ENCODE results near the gene MAN2B2.

Gene MAN2B2

GRCh38 chr4:6592804-6593563, 18.0 kb downstream of the MAN2B2 start:
- no peak for DNase-seq (ENCODE audit: low read depth in 2 of 3, low spot score in 2 of 3)

GRCh38 chr4:6594341-6594740, 19.4 kb downstream of the MAN2B2 start:
- no peak for DNase-seq (ENCODE audit: low read depth in 2 of 3, low spot score in 2 of 3)

DNA sequence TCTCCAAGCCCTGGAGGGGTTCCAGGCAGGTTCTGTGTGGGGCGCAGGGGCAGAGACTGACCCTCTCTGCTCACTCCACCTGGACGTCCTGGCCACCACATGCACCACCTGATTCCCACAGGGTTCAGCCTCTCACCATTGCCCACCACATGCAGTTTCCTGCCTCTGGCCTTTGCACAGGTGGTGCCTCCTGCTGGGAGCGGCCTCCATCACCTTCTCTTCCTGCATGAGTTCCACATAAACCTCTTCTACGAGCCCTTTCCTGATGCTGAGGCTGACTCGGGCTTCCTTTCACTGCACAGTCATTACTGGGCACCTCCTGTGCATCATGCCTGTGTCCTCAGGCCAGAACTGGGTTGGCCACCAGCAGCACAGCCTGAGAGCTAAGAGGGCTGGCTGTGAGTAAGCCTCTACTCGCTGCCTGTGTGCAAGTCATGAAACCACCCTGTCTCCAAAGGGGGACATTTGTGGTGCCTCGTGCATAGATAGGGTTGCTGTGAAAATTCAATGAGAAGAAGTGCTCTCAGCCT, 19.9 kb downstream of the MAN2B2 start:
- DNase-seq (ENCODE audit: low read depth in 2 of 3, low spot score in 2 of 3): no peak

DNA sequence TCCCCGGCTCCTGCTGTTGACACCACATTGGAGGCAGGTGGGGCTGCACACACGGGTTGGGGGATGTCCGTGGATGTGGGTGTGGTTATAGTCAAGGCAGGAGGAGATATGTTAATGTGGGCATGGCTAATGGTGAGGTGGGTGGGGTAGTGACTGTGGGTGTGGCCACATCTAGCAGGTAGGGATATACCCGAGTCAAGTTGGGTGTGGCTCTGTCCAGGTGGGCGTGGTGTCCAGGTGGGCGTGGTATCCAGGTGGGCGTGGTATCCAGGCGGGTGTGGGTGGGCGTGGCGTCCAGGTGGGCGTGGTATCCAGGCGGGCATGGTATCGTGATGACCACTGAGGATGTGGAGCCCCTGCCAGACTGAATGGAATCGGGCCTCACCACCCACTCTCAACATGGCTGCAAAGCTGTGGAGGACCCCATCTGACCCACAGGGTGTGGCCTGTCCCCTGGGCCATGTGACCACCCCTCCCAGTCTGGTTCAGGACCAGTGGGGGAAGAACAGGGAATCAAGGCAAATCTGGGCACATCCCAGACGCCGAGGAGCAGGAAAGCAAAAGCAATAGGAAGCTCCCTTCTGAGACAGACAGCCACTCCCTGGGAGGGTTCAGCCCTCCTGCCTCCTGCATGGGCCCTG, 21.0 kb downstream of the MAN2B2 start:
- no peak for DNase-seq (ENCODE audit: low read depth in 2 of 3, low spot score in 2 of 3)

GRCh38 chr4:6596948-6597347, 22.0 kb downstream of the MAN2B2 start:
- DNase-seq (ENCODE audit: low read depth in 2 of 3, low spot score in 2 of 3): no peak

DNA sequence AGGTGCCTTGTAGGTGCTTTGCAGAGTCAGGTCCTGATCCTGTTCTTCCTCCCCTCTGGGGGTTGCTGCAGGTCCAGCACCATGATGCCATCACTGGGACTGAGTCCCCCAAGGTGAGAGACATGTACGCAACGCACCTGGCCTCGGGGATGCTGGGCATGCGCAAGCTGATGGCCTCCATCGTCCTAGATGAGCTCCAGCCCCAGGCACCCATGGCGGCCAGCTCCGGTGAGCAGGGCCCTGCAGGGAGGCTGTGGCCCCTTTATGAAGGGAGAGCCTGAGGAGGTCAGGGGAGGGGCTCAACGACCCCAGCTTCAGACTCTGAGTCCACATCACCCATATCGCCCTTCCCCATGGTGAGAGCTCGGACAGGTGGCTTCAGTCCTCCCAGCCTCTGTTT, 23.1 kb downstream of the MAN2B2 start:
- DNase-seq (ENCODE audit: low read depth in 2 of 3, low spot score in 2 of 3): no peak

- no peak for DNase-seq (ENCODE audit: low read depth in 2 of 3, low spot score in 2 of 3)
Measured at GRCh38 chr4:6598641-6599040, 23.7 kb downstream of the MAN2B2 start.

DNA sequence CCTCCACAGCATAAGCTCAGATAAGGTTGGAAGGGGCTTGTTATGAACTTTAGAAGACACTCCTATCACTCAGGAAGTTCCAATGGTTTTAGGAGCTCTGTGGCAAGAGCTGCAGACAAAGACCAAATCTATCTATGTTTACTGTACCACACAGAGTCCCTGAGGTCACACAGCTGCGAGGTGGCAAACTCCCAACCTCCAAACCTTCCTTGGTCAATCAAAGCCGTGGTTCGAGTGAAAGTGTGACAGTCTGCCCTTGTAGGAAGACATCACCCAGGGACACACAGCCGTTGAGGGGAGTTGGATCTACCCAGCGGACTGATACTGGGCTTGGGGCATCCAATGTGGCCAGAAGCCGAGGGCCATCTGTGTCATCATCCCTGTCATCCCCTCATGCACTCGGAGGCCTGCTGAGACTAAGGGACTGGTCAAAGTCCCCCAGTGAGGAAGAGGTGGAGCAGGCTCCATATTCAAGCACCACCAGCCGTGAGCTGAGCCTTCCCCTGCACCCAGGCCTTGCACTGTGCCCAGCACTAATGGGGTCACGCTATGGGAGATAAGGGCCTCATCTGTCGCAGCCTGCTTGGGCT, 26.8 kb downstream of the MAN2B2 start:
- DNase-seq (ENCODE audit: low read depth in 2 of 3, low spot score in 2 of 3): no peak

GRCh38 chr4:6602289-6602688, 27.3 kb downstream of the MAN2B2 start:
- DNase-seq (ENCODE audit: low read depth in 2 of 3, low spot score in 2 of 3): no peak

- DNase-seq (ENCODE audit: low read depth in 2 of 3, low spot score in 2 of 3): no peak
Measured at GRCh38 chr4:6603128-6603527, 28.1 kb downstream of the MAN2B2 start.

DNA sequence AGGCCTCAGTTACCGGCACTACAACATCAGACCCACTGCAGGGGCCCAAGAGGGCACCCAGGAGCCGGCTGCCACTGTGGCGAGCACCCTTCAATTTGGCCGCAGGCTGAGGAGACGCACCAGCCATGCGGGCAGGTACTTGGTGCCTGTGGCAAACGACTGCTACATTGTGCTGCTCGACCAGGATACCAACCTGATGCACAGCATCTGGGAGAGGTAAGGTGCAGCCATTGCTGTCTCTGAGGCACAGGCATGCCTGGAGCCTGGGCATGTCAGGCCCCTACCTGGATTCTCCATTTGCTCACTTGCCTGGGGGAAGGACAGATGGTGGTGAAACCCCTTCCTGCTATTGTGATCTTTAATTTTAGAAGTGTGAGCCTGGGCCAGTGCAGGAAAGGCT, 30.1 kb downstream of the MAN2B2 start:
- no peak for DNase-seq (ENCODE audit: low read depth in 2 of 3, low spot score in 2 of 3)

- no peak for DNase-seq (ENCODE audit: low read depth in 2 of 3, low spot score in 2 of 3)
Measured at GRCh38 chr4:6605605-6606004, 30.6 kb downstream of the MAN2B2 start.

- DNase-seq (ENCODE audit: low read depth in 2 of 3, low spot score in 2 of 3): no peak
Measured at GRCh38 chr4:6606465-6607235, 31.7 kb downstream of the MAN2B2 start.

- DNase-seq (ENCODE audit: low read depth in 2 of 3, low spot score in 2 of 3): no peak
Measured at GRCh38 chr4:6607368-6608055, 32.5 kb downstream of the MAN2B2 start.

- DNase-seq (ENCODE audit: low read depth in 2 of 3, low spot score in 2 of 3): no peak
Measured at GRCh38 chr4:6608758-6609414, 33.9 kb downstream of the MAN2B2 start.

DNA sequence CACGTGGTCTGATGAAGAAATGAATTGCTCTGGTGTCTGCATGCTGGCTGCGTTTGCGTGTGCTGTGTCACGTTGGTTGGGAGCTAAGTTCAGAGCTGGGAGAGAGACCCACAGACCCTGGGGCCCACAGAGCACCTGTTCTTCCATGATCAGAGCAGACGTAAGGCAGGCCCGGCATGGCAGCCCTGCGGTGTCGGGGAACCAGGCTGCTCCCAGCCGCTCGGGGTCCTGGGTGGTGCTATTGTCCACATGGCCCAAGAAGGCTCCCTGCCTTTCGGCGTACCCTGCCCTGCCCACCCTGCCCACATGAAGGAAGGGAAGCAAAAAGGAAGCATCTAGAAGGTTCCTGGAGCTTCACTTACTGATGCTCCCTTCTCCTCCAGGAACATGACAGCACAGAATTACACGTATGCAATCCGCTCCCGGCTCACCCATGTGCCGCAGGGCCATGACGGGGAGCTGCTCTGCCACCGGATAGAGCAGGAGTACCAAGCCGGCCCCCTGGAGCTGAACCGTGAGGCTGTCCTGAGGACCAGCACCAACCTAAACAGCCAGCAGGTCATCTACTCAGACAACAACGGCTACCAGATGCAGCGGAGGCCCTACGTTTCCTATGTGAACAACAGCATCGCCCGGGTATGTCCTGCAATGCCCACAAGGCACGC, 34.6 kb downstream of the MAN2B2 start:
- DNase-seq (ENCODE audit: low read depth in 2 of 3, low spot score in 2 of 3): no peak

DNA sequence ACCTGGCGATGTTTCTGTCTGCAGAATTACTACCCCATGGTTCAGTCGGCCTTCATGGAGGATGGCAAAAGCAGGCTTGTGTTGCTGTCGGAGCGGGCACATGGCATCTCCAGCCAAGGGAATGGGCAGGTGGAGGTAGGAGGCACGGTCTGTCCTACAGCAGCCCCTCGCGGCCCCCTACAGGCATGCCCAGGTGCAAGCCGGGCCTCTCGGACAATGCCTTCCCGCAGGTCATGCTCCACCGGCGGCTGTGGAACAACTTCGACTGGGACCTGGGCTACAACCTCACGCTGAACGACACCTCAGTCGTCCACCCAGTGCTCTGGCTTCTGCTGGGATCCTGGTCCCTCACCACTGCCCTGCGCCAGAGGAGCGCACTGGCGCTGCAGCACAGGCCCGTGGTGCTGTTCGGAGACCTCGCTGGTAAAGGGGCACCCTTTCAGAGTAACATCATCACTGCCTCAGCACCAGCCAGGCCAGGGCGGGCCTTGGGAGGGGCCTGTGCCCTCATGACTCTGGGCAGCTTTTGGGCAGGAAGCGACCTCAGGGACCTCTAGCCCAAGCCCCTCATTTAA, 36.0 kb downstream of the MAN2B2 start:
- no peak for DNase-seq (ENCODE audit: low read depth in 2 of 3, low spot score in 2 of 3)

GRCh38 chr4:6612961-6613675, 38.1 kb downstream of the MAN2B2 start:
- DNase-seq (ENCODE audit: low read depth in 2 of 3, low spot score in 2 of 3): no peak
